NCI-H2196 (cell line): ENCODE measurements around the gene IFITM1.
"Not testable (repeated sequence)": the region's sequence is repeated elsewhere in the genome, so short reads cannot be mapped to it uniquely, and the experiment has no call there.

Source experiments
- DNase-seq: peaks from one replicate; lab custom pipeline; 2025; ENCODE audit not compliant: unreplicated experiment; lab: John Stamatoyannopoulos, UW

Gene IFITM1

DNA sequence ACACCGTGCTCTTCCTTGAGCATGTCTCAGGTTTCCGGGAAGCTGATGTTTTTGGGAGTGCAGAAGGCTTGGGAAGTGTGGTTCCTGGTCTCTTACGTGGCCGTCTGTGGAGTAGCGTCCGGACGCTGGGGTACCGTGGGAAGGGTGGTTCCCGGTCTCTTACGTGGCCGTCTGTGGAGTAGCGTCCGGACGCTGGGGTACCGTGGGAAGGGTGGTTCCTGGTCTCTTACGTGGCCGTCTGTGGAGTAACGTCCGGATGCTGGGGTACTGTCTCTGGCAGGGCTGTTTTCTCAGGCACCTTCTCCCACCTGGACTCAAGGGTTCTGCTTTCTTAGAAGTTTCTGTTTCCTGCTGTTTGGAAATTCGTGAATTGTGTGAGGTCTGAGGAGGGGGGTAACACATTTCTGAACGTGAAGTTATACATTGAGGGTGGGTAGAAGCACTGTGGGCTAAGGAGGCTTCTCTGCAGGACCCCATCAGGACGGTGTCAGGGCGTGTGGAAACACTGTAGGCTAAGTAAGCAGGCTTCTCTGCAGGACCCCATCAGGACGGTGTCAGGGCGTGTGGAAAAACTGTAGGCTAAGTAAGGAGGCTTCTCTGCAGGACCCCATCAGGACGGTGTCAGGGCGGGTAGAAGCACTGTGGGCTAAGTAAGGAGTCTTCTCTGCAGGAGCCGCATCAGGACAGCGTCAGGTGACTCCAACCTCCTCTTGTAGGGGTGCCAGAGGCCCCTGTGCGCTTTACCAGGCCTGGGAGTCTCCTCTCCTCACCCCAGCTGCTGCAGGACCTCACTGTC is 12.2 kb downstream of the IFITM1 start:
- no peak for DNase-seq

DNA sequence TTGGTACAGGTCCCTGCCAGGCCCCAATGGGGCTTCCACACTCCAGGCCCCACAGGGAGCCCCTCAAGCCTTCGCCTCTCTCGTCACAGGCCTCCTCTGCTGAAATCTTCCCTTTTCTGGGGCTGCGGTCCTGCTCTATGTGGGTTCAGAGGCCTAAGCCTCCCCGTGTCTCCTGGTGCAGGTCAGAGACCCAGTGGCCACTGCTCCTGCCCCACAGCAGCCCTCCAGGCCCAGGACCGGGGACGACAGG is 12.7 kb downstream of the IFITM1 start:
- DNase-seq, result no peak

DNA sequence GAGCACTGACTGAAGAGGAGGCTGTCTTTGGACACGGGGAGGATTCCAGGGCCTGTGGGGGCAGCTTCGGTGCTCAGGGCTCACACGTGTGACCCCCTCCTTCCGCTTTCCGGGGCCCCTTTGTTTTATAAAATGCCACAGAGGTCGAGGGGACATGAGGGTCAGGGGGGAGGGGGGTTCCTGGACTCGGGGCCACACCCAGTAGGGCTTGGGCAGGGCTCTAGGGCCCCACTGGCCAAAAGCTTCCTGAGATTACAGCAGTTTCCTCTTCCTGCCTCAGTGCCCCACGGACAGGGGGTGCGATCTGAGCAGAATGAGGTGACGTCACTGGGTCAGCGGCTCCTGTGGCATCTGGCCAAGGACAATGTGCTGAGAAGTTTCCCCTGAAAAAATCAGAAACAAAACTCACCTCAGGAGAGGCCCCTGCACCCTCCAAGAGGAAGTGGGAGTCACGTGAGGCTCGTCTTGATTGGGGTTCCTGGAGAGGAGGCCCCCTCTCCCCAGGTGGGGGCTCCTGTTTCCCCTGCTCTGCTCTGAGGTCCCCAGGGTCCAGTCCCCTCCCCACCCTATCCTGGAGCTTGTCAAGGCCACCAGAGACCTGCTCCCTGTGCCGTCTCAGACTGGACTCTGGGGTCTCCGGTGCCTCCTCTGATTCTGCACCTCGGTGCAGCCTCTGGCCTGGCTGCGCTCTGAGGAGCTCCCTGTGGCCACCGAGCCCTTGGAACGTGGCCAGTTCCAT is 13.2 kb downstream of the IFITM1 start:
- DNase-seq, result no peak

DNA sequence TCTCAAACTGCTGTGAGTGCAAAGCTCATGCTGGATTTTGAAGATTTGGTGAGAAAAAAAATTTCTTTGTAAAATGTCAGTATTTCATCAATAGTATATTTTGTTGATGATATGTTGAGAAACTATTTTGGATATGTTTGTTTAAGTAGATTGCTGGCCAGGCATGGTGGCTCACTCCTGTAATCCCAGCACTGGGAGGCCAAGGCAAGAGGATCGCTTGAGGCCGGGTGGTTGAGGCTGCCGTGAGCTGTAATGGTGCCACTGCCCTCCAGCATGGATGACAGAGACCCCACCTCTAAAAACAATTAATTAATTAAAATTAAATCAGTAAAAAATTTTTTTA is 13.7 kb downstream of the IFITM1 start:
- DNase-seq, result no peak

DNA sequence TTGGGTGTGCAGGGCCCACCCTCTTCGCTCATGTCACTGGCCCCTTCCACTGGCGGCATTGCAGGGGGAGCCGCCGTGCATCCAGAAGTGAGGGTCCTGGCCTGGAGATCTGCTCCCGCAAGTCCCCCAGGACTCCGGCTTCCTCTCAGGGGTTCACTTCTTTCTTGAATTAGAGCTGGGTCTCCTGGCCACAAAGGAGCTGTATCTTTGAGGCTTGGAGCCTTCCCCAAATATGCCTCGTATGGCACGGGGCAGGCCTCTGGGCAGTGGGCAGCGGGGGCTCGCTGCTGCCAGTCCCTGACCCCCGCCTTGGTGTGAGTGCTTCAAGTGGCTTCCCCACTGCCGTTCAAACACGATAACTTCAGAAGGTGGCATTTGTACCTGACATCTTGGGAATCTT is 14.2 kb downstream of the IFITM1 start:
- DNase-seq, result no peak

DNA sequence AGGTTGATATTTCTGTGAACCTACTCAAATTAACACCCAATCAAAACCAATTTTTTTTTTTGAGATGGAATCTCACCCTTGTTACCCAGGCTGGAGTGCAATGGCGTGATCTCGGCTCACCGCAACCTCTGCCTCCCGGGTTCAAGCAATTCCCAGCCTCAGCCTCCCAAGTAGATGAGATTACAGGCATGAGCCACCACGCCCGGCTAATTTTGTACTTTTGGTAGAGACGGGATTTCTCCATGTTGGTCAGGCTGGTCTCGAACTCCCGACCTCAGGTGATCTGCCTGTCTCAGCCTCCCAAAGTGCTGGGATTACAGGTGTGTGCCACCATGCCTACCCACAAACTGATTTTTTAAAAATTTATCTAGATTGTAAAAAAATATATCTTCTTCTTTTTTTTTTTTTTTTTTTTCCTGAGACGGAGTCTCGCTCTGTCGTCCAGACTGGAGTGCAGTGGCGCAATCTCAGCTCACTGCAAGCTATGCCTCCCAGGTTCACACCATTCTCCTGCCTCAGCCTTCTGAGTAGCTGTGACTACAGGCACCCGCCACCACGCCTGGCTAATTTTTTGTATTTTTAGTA is 14.8 kb downstream of the IFITM1 start:
- not testable (repeated sequence) for DNase-seq

DNA sequence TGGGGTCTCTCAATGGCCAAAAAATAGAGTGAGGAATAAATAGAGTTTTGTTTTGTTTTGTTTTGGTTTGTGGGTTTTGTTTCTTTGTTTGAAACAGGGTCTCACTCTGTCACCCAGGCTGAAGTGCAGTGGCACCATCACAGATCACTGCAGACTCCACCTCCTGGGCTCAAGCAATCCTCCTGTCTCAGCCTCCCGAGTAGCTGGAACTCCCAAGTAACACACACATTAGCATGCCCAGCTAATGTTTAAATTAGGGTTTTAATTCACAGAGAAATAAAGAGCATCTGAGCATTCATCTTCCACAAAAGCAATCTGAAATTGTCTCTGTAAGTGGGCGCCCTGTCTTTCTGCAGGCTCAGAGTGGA is 16.0 kb downstream of the IFITM1 start:
- no peak for DNase-seq

DNA sequence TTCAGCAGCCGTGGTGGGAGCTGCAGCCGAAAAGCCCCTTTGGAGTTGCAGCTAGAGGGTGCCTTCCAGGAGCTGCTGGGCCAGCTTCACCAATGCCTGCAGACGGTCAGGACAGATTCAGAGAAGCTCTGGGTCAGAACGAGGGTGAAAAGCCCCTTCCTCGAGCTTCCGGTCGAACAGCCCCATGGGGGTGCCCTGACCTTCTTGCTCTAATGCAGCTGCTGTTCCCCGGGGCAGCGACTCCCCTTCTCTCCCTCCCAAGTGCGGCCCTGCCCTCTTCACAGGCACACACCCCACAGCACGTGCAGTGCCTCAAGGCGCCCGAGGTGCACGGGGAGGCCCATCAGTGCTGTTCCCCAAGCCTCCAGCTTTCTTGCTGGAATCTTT is 16.5 kb downstream of the IFITM1 start:
- DNase-seq, result no peak

DNA sequence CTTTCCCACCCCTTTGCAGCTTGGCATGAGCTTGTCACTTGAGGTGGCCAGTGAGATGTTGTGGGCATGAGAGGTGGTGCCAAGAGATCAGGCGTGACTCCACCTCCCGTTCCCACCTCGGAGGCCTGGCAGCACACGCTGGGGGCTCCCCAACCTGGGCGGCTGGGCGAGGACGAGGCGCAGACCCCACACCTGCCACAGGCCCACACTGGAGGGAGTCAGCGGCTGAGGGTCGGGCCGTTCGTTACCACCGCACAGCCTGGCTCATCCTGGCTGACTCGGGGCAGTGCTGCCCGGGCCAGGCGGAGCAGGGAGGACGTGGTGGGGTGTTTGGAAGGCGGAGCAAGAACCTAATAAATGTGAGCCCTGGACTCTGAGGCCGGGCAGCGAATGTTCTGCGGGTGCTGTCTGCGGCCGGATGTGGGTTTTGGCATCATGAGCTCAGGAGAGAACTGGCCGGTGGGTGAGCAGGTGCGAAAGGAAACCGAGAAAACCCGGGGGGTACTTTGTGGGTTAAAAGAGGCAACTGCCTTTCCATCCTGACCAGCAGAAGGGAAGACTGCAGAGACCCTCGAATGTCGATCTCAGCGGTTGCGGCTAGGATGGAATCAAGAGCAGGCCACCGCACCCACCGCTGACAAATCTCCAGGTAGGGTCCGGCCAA is 17.0 kb downstream of the IFITM1 start:
- DNase-seq, result no peak

DNA sequence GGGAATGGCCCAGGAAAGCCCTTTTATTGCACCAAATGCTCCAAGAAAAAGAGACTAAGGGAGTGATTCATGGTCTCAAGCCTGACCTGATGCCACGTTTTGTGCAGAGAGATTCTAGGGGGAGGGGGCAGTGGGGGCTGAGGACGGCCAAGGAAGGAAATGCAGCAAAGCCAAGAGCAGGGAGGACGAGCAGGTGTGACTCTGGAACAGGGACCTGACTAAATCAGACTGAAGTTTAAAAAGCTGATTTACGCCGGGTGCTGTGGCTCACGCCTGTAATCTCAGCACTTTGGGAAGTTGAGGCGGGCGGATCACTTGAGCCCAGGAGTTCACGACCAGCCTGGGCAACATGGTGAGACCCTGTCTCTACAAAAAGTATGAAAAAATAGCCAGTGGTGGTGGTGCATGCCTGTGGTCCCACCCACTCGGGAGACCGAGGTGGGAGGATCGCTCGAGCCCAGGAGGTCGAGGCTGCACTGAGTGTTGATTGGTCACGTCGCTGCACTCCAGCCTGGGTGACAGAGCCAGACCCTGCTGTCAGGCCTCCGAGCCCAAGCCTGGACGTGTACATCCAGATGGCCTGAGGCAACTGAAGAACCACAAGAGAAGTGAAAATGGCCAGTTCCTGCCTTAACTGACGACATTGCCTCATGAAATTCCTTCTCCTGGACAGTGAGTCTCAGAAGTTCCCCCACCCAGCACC is 17.7 kb downstream of the IFITM1 start:
- no peak for DNase-seq

DNA sequence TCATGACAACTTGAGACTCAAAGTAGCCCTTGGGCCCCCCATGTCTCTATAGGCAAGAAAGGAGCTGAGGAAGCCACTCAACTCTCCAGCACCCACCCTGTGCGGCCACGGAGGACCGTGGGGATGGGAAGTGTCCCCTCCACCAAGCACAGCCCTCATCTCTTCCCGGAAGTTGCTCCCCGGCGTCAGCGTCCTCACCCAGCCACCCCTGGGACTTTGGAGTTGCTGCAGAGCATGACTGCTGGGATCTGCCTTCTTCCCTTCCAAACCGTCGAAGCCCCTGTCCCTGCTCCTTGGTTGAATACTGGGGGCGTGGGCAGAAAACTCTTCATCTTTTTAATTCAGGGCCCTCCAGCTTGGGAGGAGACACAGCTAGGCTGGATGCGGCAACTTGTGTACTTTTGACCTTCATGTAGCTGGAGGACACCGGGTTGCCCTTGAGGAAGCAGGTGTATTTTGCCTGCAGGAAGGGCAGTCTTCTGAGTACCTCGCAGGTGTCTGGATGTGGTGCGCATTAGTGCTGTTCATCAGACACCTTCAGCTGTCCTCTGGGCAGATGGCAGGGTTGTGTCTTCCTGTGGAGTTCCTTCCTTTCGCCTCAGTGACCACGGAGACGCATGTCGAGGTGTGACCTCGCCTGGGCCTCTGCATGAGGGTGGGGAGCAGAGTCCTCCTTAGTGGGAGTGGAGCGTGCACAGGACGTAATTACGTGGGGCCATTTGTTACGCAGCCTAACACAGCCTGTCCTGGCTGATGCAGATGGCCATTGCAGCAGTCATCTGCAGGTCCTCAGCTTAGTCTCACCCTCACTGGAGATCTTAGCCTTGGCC is 19.0 kb downstream of the IFITM1 start:
- DNase-seq, result no peak

DNA sequence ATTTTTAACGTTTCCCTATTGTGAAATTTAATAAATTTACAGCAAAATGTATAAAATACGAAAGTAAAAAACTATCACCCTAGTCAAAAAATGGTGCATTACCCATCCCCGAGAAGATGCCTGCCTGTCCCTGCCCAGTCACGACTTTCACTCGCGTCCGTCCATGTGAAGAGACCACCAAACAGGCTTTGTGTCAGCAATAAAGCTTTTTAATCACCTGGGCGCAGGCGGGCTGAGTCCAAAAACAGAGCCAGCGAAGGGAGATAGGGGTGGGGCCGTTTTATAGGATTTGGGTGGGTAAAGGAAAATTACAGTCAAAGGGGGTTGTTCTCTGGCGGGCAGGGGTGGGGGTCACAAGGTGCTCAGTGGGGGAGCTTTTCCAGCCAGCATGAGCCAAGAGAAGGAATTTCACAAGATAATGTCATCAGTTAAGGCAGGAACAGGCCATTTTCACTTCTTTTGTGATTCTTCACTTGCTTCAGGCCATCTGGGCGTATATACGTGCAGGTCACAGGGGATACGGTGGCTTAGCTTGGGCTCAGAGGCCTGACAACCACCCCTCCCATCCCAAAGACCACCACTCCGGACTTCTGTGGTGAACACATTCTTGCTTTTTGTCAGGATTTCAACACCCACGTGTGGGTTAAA is 19.9 kb downstream of the IFITM1 start:
- not testable (repeated sequence) for DNase-seq

DNA sequence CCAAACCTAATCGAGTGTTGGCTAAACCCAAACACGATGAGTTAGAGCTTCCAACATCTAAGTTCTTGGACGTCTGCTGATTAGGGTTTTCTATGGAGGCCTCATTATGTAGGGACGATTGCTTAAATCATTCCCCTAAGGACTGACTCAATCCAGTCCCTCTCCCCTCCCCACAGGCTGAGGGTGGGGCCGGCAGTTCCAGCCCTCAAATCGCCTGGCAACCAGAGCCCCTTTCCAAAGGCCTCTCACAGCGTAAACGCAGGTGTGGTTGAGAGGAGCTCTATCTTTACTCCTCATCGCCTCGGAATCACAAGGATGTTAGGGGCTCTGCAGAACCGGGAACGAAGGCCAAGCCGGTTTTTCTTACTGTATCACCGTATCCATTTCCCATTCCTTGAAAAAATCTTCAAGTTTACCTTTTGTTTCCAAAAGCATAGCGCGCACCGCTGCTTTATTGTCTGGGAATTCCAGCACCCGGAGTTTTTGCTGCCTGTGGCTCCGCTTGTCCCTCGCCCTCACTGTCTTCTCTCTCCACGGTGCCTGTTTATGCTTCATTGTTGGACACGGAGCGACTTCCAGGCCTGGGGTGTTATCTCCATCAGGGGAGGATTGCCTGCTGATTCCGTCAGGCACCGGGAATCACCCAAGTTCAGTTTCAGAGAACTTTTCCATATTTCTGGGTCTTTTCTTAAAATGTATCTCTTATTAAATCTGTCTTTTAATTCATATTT is 20.6 kb downstream of the IFITM1 start:
- no peak for DNase-seq

DNA sequence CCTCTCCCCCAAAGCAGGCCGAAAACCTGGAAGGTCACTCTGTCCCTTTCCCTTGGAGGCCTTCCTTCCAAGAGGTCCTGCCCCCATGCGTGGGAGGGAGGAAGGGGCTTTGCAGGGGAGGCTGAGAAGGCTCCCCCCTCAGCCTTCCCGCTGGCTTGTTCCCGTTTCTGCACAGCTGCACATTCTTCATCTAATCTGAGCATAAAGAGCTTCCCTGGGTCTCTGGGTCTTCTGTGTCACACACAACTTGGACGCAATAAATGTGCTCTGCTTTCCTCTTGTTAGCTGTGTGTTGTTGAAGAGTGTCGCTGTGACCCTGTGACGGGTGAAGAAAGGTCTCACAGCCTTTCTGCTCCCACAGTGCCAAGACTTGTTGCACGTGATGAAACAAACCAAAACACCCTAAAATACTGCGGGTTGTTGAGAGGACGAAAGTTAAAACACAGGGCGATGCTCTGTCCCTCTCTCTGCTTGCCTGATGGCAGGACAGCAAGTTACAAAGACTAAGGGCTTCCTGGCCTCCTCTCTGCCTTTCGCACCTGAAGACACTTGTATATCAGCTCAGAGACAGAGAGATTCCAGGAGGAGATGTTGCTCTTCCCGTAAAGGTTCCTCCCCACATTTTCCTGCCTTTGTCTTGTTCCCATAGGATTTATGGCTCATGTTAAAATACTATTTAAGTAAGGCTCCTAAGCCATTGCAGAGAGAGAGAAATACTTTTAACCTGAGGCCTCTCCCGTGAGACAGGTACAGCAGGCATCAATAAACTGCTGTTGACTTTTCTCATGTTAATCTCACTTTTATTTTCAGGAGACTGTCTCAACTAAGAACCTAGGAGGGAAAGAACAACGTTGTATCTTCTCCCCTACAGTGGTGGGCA is 22.2 kb downstream of the IFITM1 start:
- DNase-seq, result no peak

DNA sequence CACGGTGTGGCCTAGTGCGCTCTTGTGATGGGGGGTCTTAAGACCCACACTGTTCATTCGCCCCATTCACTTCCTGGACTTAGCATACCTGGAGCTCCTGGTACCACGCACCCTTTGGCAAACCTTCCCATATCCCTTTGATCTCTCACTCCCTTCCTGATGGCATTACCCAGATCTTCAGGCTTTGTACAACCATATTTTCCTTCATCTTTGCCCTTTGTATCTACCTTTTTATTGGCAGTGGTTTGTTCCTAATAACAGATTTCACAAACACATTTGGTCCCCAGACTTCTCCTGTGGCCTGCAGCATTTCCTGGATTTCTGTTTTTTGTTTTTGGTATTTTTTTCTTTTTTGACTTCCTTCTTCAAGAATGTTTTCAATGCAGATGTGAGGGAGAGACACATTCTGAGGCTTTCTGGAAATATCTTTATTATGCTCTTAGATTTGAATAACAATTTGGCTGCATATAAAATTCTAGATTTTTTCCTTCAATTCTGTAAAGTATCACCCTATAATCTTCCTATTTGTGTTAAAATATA is 22.9 kb downstream of the IFITM1 start:
- no peak for DNase-seq

DNA sequence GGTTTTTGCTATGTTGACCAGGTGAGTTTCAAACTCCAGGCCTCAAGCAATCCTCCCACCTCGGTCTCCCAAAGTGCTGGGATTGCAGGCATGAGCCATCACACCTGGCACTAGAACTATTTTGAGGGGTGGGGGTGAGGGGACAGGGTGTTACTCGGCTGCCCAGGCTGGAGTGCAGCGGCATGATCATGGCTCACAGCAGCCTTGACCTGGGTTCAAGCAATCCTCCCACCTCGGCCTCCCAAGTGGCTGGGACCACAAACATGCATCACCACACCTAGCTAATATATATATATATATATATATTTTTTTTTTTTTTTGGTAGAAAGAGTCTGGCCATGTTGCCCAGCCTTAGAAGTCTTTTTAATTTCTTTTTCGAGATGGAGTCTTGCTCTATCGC is 23.9 kb downstream of the IFITM1 start:
- DNase-seq, result no peak

DNA sequence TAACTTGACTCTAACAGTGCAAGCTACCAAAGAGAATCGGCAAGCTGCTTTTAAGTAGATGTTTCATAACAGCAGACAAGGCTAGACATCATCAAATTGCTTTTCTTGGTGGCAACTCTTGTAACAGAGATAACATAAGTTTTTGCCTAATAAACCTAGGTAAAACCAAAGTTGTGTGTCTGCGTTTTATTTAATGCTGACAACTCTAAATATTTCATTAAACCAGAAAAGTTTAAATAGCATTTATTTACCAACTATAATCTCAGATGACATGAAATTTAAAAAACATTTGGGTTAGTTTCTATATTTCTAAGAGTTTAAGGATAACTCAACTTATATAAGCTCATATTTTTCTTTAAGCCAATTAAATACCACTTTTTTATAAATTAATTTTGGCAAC is 26.1 kb downstream of the IFITM1 start:
- no peak for DNase-seq
